GM23338 (cell line): ENCODE results near the gene RTN4IP1. TPM values are rescaled to one million over a fixed set of nuclear protein-coding genes. Genes with fewer than 3 reads are reported as not detected.

Experiments used
- ATAC-seq: fragments of 200-7000 bp; cut with Tn5 transposase; 3 replicates; pipeline ENCODE4 v1.9.1; 2020
- DNase-seq: peaks from one replicate; pipeline ENCODE4 v3.0.0-alpha.2; 2015; ENCODE audit warnings: low spot score
- H2AFZ ChIP-seq: fragments of 200-600 bp; sonication (generic); 2 replicates; pipeline ENCODE4 v1.8.0; 2016; ENCODE audit warnings: antibody characterized with exemption, mild to moderate bottlenecking, moderate library complexity
- H3F3A ChIP-seq: fragments of 200-600 bp; sonication (generic); replicated peaks from 2 replicates; pipeline ENCODE4 v1.8.0; 2017; ENCODE audit warnings: antibody characterized with exemption, mixed run types, low read depth
- H3K27ac ChIP-seq: fragments of 200-600 bp; sonication (generic); 2 replicates; pipeline ENCODE4 v1.6.1; 2016; ENCODE audit warnings: low read depth
- H3K27me3 ChIP-seq: fragments of 200-600 bp; sonication (generic); 2 replicates; pipeline ENCODE4 v1.8.0; 2016; ENCODE audit warnings: mild to moderate bottlenecking, mixed run types, moderate library complexity; ENCODE audit not compliant: insufficient read depth
- H3K36me3 ChIP-seq: fragments of 200-600 bp; sonication (generic); 2 replicates; pipeline ENCODE4 v1.8.0; 2016; ENCODE audit warnings: mild to moderate bottlenecking; ENCODE audit not compliant: insufficient read depth
- H3K4me1 ChIP-seq: fragments of 200-600 bp; sonication (generic); 2 replicates; pipeline ENCODE4 v1.8.0; 2016; ENCODE audit warnings: mild to moderate bottlenecking, moderate library complexity; ENCODE audit not compliant: insufficient read depth
- H3K4me2 ChIP-seq: fragments of 200-600 bp; sonication (generic); 2 replicates; pipeline ENCODE4 v1.7.1; 2017; ENCODE audit warnings: mixed run types
- H3K4me3 ChIP-seq: fragments of 200-600 bp; sonication (generic); 2 replicates; pipeline ENCODE4 v1.6.1; 2016; ENCODE audit warnings: mixed run types
- H3K79me2 ChIP-seq: fragments of 200-600 bp; sonication (generic); replicated peaks from 2 replicates; pipeline ENCODE4 v1.8.0; 2017; ENCODE audit warnings: mild to moderate bottlenecking; ENCODE audit not compliant: insufficient read depth
- H3K9me2 ChIP-seq: fragments of 200-600 bp; sonication (generic); 2 replicates; pipeline ENCODE4 v1.8.0; 2017; ENCODE audit not compliant: insufficient read depth
- H4K20me1 ChIP-seq: fragments of 200-600 bp; sonication (generic); replicated peaks from 2 replicates; pipeline ENCODE4 v1.8.0; 2017; ENCODE audit warnings: mild to moderate bottlenecking; ENCODE audit not compliant: insufficient read depth
- H3K27ac Mint-ChIP-seq: 2 replicates; pipeline ENCODE4 v1.8.0; 2020; ENCODE audit warnings: inconsistent platforms, mild to moderate bottlenecking, moderate library complexity, mixed read lengths
- H3K27me3 Mint-ChIP-seq: 3 replicates; pipeline ENCODE4 v1.8.0; 2022; ENCODE audit warnings: low read depth, mild to moderate bottlenecking, moderate library complexity, mixed read lengths, inconsistent platforms; ENCODE audit not compliant: insufficient read depth, poor library complexity
- H3K36me3 Mint-ChIP-seq: 3 replicates; pipeline ENCODE4 v1.8.0; 2021; ENCODE audit warnings: low read depth, mild to moderate bottlenecking, inconsistent platforms, moderate library complexity, mixed read lengths
- H3K4me1 Mint-ChIP-seq: 3 replicates; pipeline ENCODE4 v1.8.0; 2020; ENCODE audit warnings: mild to moderate bottlenecking, inconsistent platforms, mixed read lengths
- H3K4me3 Mint-ChIP-seq: 3 replicates; pipeline ENCODE4 v1.8.0; 2021; ENCODE audit warnings: moderate library complexity, mild to moderate bottlenecking, inconsistent platforms, mixed read lengths
- H3K9me3 Mint-ChIP-seq: 3 replicates; pipeline ENCODE4 v1.8.0; 2020; ENCODE audit warnings: moderate library complexity, mild to moderate bottlenecking, inconsistent platforms, mixed read lengths
- CREB1 ChIP-seq: fragments of 250-450 bp; sonication (Bioruptor Pico); IDR thresholded peaks from 2 replicates; pipeline ENCODE4 v1.5.0; 2020; ENCODE audit warnings: low read depth, mild to moderate bottlenecking, moderate library complexity
- EZH2 ChIP-seq: fragments of 200-600 bp; sonication (generic); IDR thresholded peaks from one replicate; pipeline ENCODE4 v1.8.0; 2017; ENCODE audit warnings: antibody characterized with exemption, mild to moderate bottlenecking, low read depth; ENCODE audit not compliant: unreplicated experiment
- EZH2phosphoT487 ChIP-seq: fragments of 200-600 bp; sonication (generic); IDR thresholded peaks from one replicate; pipeline ENCODE4 v1.8.1; 2018; ENCODE audit warnings: antibody characterized with exemption; ENCODE audit not compliant: unreplicated experiment
- JUNB ChIP-seq: IDR thresholded peaks from one replicate; pipeline ENCODE4 v1.6.1; 2016; ENCODE audit warnings: antibody characterized with exemption; ENCODE audit not compliant: unreplicated experiment
- NANOG ChIP-seq: IDR thresholded peaks from 2 replicates; pipeline ENCODE4 v1.6.1; 2016; ENCODE audit warnings: antibody characterized with exemption, borderline replicate concordance
- POLR2AphosphoS5 ChIP-seq: IDR thresholded peaks from 2 replicates; pipeline ENCODE4 v1.6.1; 2016; ENCODE audit warnings: antibody characterized with exemption, low read depth
- STAT1 ChIP-seq: IDR thresholded peaks from one replicate; pipeline ENCODE4 v1.6.1; 2016; ENCODE audit warnings: antibody characterized with exemption; ENCODE audit not compliant: unreplicated experiment
- ZNF114 ChIP-seq: fragments of 250-450 bp; sonication (Bioruptor Pico); IDR thresholded peaks from 2 replicates; pipeline ENCODE4 v1.5.0; 2020; ENCODE audit warnings: mild to moderate bottlenecking, moderate library complexity
- ZNF331 ChIP-seq: fragments of 250-450 bp; sonication (Bioruptor Pico); IDR thresholded peaks from 2 replicates; pipeline ENCODE4 v1.5.0; 2020; ENCODE audit warnings: low read depth, mild to moderate bottlenecking, moderate library complexity
- polyA plus RNA-seq: library from polyadenylated mRNA; unstranded; fragments of >200 nt; fragmentation: Nextera tagmentation; extraction: Ambion mirVana; gene quantifications from 2 replicates; pipeline ENCODE4 v1.2.1, GENCODE V29; 2016
- total RNA-seq: library from RNA; depleted of rRNA; stranded (reverse); fragments of >200 nt; shearing (Covaris generic); gene quantifications from 2 replicates; pipeline ENCODE4 v1.2.3, GENCODE V29; 2014
- TF ChIP-seq, protein P1 (sequence below): IDR thresholded peaks from 2 replicates; pipeline ENCODE4 v1.6.1; 2016; ENCODE audit warnings: antibody characterized with exemption
- TF ChIP-seq, protein P2 (sequence below), 2 experiments: fragments of 200-600 bp in 1 of 2; sonication (generic) in 1 of 2; conservative IDR thresholded peaks; 2 replicates each; pipeline versions ENCODE4 v1.5.1 to v1.6.1; 2016 to 2017; ENCODE audit warnings: antibody characterized with exemption in 2 of 2, low read depth in 2 of 2, mild to moderate bottlenecking in 2 of 2, moderate library complexity in 1 of 2
- TF ChIP-seq, protein P3 (sequence below): IDR thresholded peaks from one replicate; pipeline ENCODE4 v1.6.1; 2018; ENCODE audit warnings: antibody characterized with exemption; ENCODE audit not compliant: unreplicated experiment

The RTN4IP1 gene
- total and polyA plus RNA-seq, 2 experiments from 2014 or later: 14.5 to 17.5 TPM

DNA sequence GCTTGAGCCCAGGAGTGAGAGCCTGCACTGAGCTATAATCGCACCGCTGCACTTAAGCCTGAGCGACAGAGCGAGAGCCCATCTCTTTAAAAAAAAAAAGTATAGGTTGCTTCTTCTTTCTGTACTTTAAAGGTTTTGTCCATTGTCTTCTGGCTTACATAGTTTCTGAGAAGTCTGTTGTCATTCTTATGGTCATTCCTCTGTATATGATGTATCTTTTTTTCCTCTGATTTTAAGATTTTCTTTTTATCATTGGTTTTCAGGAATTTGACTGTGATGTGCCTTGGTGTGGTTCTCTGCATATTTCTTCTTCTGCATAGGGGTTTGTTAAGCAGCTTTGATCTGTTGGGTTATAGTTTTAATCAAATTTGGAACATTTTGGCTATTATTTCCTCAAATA is 29.2 kb upstream of the RTN4IP1 start (continued):
- TF ChIP-seq, protein P1, sequence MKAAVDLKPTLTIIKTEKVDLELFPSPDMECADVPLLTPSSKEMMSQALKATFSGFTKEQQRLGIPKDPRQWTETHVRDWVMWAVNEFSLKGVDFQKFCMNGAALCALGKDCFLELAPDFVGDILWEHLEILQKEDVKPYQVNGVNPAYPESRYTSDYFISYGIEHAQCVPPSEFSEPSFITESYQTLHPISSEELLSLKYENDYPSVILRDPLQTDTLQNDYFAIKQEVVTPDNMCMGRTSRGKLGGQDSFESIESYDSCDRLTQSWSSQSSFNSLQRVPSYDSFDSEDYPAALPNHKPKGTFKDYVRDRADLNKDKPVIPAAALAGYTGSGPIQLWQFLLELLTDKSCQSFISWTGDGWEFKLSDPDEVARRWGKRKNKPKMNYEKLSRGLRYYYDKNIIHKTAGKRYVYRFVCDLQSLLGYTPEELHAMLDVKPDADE: no peak
- TF ChIP-seq STAT1 (no peak), EZH2phosphoT487 (no peak), POLR2AphosphoS5 (no peak), NANOG (no peak), ZNF331 (no peak), EZH2 (no peak), CREB1 (CRISPR knock-in tag) (no peak), JUNB (no peak)
- TF ChIP-seq, protein P2, sequence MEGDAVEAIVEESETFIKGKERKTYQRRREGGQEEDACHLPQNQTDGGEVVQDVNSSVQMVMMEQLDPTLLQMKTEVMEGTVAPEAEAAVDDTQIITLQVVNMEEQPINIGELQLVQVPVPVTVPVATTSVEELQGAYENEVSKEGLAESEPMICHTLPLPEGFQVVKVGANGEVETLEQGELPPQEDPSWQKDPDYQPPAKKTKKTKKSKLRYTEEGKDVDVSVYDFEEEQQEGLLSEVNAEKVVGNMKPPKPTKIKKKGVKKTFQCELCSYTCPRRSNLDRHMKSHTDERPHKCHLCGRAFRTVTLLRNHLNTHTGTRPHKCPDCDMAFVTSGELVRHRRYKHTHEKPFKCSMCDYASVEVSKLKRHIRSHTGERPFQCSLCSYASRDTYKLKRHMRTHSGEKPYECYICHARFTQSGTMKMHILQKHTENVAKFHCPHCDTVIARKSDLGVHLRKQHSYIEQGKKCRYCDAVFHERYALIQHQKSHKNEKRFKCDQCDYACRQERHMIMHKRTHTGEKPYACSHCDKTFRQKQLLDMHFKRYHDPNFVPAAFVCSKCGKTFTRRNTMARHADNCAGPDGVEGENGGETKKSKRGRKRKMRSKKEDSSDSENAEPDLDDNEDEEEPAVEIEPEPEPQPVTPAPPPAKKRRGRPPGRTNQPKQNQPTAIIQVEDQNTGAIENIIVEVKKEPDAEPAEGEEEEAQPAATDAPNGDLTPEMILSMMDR (conservative IDR thresholded peaks at IDR 0.05; ENCODE audit: low read depth in 2 of 2): no peak
- TF ChIP-seq, protein P3, sequence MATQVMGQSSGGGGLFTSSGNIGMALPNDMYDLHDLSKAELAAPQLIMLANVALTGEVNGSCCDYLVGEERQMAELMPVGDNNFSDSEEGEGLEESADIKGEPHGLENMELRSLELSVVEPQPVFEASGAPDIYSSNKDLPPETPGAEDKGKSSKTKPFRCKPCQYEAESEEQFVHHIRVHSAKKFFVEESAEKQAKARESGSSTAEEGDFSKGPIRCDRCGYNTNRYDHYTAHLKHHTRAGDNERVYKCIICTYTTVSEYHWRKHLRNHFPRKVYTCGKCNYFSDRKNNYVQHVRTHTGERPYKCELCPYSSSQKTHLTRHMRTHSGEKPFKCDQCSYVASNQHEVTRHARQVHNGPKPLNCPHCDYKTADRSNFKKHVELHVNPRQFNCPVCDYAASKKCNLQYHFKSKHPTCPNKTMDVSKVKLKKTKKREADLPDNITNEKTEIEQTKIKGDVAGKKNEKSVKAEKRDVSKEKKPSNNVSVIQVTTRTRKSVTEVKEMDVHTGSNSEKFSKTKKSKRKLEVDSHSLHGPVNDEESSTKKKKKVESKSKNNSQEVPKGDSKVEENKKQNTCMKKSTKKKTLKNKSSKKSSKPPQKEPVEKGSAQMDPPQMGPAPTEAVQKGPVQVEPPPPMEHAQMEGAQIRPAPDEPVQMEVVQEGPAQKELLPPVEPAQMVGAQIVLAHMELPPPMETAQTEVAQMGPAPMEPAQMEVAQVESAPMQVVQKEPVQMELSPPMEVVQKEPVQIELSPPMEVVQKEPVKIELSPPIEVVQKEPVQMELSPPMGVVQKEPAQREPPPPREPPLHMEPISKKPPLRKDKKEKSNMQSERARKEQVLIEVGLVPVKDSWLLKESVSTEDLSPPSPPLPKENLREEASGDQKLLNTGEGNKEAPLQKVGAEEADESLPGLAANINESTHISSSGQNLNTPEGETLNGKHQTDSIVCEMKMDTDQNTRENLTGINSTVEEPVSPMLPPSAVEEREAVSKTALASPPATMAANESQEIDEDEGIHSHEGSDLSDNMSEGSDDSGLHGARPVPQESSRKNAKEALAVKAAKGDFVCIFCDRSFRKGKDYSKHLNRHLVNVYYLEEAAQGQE: no peak

DNA sequence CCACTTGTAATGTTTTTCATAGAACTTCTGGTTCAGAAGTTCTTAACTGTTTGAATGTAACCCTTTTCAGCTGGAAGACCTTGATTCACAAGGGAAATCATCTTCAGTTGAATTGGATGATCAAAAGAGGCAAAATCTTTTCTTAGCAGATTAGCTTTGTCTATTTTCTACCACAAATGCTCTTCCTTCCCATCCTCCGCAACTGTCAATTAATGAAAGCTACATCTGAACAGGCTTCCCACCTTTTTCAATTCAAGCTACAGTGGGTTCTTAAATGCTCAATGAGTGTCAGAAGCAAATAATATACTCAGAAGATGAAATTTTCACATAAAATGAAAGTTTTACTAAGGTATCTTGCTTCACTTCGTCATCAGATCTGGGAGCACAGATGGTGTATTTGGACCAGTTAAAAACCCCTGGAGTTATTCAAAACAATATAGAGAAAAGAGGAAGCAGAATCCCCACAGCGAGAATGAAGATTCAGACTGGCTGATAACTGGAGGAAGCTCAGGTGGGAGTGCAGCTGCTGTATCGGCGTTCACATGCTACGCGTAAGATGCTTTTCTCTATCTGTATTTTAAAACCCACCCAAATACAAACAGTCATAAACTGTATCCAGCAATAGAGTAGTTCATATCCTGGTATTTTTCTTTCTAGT is 19.5 kb upstream of the RTN4IP1 start:
- Histone ChIP-seq H3K4me2 (no peak overlapping the region), H3K27ac (0 out of 2 replicates have a peak overlapping the region, but pooled peaks have one; percentile 55), H2AFZ (no peak overlapping the region), H3K9me2 (no peaks in the 10 kb centered on the region), H3K36me3 (peaks cover 40% of the 10 kb centered on the region), H3K4me1 (no peaks in the 10 kb centered on the region), H4K20me1 (no peaks in the 10 kb centered on the region), H3F3A (0 out of 2 replicates have a peak, but pooled peaks cover 5% of the 10 kb centered on the region), H3K27me3 (no peaks in the 10 kb centered on the region), H3K4me3 (no peak overlapping the region), H3K79me2 (no peaks in the 10 kb centered on the region; the same call in 1 of the 2 replicates)
- no peak for DNase-seq
- peaks cover 63% of the 10 kb centered on the region for H3K36me3 Mint-ChIP-seq
- ATAC-seq: no peak
- no peak overlapping the region for H3K27ac Mint-ChIP-seq
- no peak overlapping the region for H3K4me3 Mint-ChIP-seq
- H3K4me1 Mint-ChIP-seq: no peaks in the 10 kb centered on the region
- H3K27me3 Mint-ChIP-seq: no peaks in the 10 kb centered on the region
- no peaks in the 10 kb centered on the region for H3K9me3 Mint-ChIP-seq
- TF ChIP-seq ZNF114 (CRISPR knock-in tag) (no peak), STAT1 (no peak)
- TF ChIP-seq, protein P3: no peak
- TF ChIP-seq, protein P2 (conservative IDR thresholded peaks at IDR 0.05; ENCODE audit: low read depth in 2 of 2): no peak
- TF ChIP-seq, protein P1: no peak
